Astrocyte of the spinal cord (primary cell): ENCODE data around the gene ATP1B4.

ENCODE experiments used
- DNase-seq: peaks from one replicate; pipeline ENCODE4 v3.0.0; 2011; ENCODE audit warnings: low read depth, low spot score
- H3K4me3 ChIP-seq: 2 replicates; pipeline ENCODE4 v1.5.1; 2011; ENCODE audit warnings: low read depth, mild to moderate bottlenecking, low read length, moderate library complexity
- in situ Hi-C: cut with HindIII; loops from 2 replicates; pipeline ENCODE4 v1.10.0; 2017; ENCODE audit warnings: low sequenced_read_pairs
- TF ChIP-seq, protein P1 (sequence below): IDR thresholded peaks from 2 replicates; pipeline ENCODE4 v1.5.1; 2012; ENCODE audit warnings: low read depth, mild to moderate bottlenecking, low read length, inconsistent platforms

ATP1B4 gene

GRCh38 chrX:120361764-120362305 is at the start of gene ATP1B4:
ATP1B4 (plus strand) TSS chrX:120362089; CDS start chrX:120362169, 80 bp downstream.
- no peak within 1 kb of the TSS for H3K4me3 ChIP-seq
- DNase-seq, result no peak
- in situ Hi-C loops, result no loop called here
- TF ChIP-seq, protein P1, sequence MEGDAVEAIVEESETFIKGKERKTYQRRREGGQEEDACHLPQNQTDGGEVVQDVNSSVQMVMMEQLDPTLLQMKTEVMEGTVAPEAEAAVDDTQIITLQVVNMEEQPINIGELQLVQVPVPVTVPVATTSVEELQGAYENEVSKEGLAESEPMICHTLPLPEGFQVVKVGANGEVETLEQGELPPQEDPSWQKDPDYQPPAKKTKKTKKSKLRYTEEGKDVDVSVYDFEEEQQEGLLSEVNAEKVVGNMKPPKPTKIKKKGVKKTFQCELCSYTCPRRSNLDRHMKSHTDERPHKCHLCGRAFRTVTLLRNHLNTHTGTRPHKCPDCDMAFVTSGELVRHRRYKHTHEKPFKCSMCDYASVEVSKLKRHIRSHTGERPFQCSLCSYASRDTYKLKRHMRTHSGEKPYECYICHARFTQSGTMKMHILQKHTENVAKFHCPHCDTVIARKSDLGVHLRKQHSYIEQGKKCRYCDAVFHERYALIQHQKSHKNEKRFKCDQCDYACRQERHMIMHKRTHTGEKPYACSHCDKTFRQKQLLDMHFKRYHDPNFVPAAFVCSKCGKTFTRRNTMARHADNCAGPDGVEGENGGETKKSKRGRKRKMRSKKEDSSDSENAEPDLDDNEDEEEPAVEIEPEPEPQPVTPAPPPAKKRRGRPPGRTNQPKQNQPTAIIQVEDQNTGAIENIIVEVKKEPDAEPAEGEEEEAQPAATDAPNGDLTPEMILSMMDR, result no peak

DNA sequence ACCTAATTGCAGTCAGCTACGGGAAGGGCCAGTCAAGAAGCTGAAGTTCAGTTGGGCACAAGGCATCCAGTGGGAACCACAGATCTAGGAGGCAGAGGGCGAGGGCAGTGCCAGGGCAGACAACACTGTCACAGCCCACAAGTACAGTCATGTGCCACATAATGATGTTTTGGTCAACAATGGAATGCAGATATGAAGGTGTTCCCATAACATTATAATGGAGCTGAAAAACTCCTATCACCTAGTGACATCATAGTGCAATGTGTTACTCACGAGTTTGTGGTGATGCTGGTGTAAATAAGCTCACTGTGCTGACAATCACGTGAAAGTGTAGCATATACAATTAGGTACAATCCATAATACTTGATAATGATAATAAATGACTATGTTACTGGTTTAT is 46.1 kb upstream of the ATP1B4 start:
- TF ChIP-seq, protein P1, result no peak
- no peak overlapping the region for H3K4me3 ChIP-seq
- in situ Hi-C loops, result no loop called here
- no peak for DNase-seq

DNA sequence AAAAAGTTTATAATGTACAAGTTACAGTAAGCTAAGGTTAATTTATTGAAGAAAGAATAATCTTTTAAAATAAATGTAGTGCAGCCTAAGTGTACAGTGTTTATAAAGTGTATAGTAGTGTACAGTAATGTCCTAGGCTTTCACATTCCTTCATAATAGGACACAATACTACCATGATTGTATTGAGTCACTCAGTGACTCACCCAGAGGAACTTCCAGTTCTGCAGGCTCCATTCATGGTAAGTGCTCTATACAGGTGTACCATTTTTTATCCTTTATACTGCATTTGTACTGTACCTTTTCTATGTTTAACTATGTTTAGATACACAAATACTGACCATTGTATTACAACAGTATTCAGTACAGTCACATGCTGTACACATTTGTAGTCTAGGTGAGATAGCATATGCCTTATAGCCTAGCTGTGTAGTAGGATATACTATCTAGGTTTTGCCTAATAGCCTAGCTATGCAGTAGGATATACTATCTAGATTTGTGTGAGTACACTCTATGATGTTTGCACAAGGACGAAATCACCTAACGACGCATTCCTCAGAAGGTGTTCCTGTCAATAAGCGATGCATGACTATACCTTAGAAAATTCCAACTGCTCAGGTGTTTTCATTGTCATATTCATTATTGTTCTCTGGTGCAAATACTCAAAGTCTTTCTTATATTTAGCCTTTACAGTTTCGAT is 45.2 kb upstream of the ATP1B4 start:
- in situ Hi-C loops, result no loop called here
- H3K4me3 ChIP-seq, result no peak overlapping the region
- TF ChIP-seq, protein P1, result no peak
- DNase-seq, result peak; percentile 28

DNA sequence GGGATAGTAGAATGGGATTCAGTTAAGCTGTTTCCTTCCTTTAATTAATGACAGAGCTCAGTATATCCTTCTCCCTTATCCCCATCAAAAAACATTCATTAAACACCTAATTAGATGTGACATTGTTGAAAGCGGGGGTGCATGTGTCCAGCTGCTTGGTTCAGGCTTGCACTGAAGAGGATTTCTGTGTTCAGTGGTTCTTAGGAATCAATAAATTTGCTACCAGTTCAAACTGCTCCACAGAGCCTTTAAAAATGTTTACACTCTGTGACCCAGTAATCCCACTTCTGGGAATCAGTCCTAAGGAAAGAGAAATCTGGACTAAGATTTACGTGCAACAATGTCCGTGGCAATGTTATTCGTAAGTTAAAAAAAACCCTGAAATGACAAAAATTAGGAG is 43.5 kb upstream of the ATP1B4 start:
- no peak overlapping the region for H3K4me3 ChIP-seq
- TF ChIP-seq, protein P1, result no peak
- DNase-seq, result no peak
- in situ Hi-C loops, result no loop called here

GRCh38 chrX:120321520-120322281 is 40.2 kb upstream of the ATP1B4 start:
- TF ChIP-seq, protein P1, result no peak
- H3K4me3 ChIP-seq, result no peak overlapping the region
- DNase-seq, result no peak
- in situ Hi-C loops, result no loop called here

- H3K4me3 ChIP-seq, result no peak overlapping the region
- no peak for DNase-seq
- TF ChIP-seq, protein P1, result no peak
- in situ Hi-C loops, result no loop called here
Observed at GRCh38 chrX:120331116-120331515, 30.8 kb upstream of the ATP1B4 start.
